C4-2B (cell line): ENCODE results near the gene OR2A12.

Experiments used
- ZFX ChIP-seq: fragments of 450-650 bp; IDR thresholded peaks from 2 replicates; pipeline ENCODE4 v1.6.1; 2017
- TF ChIP-seq, protein P1 (sequence below): fragments of 450-650 bp; conservative IDR thresholded peaks from 2 replicates; pipeline ENCODE4 v1.5.1; 2017; ENCODE audit warnings: mild to moderate bottlenecking

DNA sequence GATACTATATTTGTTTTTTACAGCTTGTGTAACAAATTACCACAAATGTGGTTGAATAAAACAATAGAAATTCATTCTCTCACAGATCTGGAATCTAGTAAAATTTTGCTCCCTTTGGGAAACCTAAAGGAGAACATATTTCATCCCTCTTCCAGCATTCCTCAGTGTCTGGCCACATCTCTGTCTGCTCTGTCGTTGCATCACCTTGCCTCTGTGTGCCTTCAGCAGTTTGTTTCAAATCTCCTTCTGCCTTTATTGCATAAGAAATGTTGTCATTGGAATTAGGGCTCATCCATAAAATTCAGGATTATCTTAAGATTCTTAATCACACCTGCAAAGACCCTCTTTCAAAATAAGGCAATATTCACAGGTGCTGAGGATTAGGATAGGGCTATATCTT lies 51.4 kb downstream of the OR2A12 start:
- TF ChIP-seq, protein P1, sequence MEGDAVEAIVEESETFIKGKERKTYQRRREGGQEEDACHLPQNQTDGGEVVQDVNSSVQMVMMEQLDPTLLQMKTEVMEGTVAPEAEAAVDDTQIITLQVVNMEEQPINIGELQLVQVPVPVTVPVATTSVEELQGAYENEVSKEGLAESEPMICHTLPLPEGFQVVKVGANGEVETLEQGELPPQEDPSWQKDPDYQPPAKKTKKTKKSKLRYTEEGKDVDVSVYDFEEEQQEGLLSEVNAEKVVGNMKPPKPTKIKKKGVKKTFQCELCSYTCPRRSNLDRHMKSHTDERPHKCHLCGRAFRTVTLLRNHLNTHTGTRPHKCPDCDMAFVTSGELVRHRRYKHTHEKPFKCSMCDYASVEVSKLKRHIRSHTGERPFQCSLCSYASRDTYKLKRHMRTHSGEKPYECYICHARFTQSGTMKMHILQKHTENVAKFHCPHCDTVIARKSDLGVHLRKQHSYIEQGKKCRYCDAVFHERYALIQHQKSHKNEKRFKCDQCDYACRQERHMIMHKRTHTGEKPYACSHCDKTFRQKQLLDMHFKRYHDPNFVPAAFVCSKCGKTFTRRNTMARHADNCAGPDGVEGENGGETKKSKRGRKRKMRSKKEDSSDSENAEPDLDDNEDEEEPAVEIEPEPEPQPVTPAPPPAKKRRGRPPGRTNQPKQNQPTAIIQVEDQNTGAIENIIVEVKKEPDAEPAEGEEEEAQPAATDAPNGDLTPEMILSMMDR = no peak
- TF ChIP-seq ZFX = no peak
